Measurements from ENCODE around the gene AASDHPPT.

DNA sequence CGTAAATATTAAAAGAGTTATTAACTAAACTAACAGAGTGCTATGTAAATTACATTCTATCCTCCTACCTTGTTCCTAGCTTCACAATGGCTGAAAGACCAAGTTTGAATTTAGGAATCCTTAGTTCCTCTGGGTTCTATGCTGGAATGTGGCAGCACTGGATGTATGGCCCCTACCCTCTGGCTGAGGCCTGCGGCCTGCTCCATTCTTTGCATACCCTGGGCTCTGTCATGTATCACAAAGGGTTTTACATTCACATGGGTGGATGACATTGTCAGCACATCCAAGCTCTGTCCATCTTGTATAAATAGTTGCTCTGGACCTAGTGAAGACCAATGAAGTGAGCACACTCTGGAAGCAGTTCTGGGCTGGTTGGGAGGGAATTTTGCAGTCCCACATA is 54.5 kb downstream of the AASDHPPT start:
- TF ChIP-seq, protein P1, sequence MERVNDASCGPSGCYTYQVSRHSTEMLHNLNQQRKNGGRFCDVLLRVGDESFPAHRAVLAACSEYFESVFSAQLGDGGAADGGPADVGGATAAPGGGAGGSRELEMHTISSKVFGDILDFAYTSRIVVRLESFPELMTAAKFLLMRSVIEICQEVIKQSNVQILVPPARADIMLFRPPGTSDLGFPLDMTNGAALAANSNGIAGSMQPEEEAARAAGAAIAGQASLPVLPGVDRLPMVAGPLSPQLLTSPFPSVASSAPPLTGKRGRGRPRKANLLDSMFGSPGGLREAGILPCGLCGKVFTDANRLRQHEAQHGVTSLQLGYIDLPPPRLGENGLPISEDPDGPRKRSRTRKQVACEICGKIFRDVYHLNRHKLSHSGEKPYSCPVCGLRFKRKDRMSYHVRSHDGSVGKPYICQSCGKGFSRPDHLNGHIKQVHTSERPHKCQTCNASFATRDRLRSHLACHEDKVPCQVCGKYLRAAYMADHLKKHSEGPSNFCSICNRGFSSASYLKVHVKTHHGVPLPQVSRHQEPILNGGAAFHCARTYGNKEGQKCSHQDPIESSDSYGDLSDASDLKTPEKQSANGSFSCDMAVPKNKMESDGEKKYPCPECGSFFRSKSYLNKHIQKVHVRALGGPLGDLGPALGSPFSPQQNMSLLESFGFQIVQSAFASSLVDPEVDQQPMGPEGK (CRISPR knock-in tag; IDR thresholded peaks at IDR 0.05; ENCODE audit: borderline replicate concordance): no peak
- TF ChIP-seq TCF4 (CRISPR knock-in tag; IDR thresholded peaks at IDR 0.05; ENCODE audit: borderline replicate concordance): no peak
- TF ChIP-seq, protein P2, sequence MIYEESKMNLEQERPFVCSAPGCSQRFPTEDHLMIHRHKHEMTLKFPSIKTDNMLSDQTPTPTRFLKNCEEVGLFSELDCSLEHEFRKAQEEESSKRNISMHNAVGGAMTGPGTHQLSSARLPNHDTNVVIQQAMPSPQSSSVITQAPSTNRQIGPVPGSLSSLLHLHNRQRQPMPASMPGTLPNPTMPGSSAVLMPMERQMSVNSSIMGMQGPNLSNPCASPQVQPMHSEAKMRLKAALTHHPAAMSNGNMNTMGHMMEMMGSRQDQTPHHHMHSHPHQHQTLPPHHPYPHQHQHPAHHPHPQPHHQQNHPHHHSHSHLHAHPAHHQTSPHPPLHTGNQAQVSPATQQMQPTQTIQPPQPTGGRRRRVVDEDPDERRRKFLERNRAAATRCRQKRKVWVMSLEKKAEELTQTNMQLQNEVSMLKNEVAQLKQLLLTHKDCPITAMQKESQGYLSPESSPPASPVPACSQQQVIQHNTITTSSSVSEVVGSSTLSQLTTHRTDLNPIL (CRISPR knock-in tag; IDR thresholded peaks at IDR 0.05; ENCODE audit: low read depth): no peak
- no peak for TF ChIP-seq ZNF70 (CRISPR knock-in tag; IDR thresholded peaks at IDR 0.05)
- TF ChIP-seq, protein P3, sequence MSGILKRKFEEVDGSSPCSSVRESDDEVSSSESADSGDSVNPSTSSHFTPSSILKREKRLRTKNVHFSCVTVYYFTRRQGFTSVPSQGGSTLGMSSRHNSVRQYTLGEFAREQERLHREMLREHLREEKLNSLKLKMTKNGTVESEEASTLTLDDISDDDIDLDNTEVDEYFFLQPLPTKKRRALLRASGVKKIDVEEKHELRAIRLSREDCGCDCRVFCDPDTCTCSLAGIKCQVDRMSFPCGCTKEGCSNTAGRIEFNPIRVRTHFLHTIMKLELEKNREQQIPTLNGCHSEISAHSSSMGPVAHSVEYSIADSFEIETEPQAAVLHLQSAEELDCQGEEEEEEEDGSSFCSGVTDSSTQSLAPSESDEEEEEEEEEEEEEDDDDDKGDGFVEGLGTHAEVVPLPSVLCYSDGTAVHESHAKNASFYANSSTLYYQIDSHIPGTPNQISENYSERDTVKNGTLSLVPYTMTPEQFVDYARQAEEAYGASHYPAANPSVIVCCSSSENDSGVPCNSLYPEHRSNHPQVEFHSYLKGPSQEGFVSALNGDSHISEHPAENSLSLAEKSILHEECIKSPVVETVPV (CRISPR knock-in tag; IDR thresholded peaks at IDR 0.05): no peak
- TF ChIP-seq ZFP30 (CRISPR knock-in tag; IDR thresholded peaks at IDR 0.05): no peak
- TF ChIP-seq OSR1 (CRISPR knock-in tag; IDR thresholded peaks at IDR 0.05): no peak
- TF ChIP-seq ZNF8 (CRISPR knock-in tag; IDR thresholded peaks at IDR 0.05): no peak
- no peak for TF ChIP-seq ARNTL (CRISPR knock-in tag; IDR thresholded peaks at IDR 0.05; ENCODE audit: borderline replicate concordance, low read depth)

Data from SK-N-SH treated with all-trans-retinoic acid at 6 μM for 48 hours (cell line).